HCT116 (cell line): ENCODE measurements around the gene ADAM8. TPM values are rescaled to one million over a fixed set of nuclear protein-coding genes. Genes with fewer than 3 reads are reported as not detected.

Source experiments
- ATAC-seq: fragments of 200-7000 bp; cut with Tn5 transposase; 2 replicates; pipeline ENCODE4 v1.9.1; 2020; ENCODE audit warnings: mild to moderate bottlenecking, moderate library complexity
- BruUV-seq: library from RNA; stranded (reverse); fragments of 400-500 nt; replicated peaks from 2 replicates; lab custom pipeline; 2021; lab: Mats Ljungman, UMichigan
- CTCF ChIA-PET: fragments of 300-600 bp; sonication (Branson Sonifier 250); formaldehyde crosslinking; loops from one replicate; lab custom pipeline; 2021; ENCODE audit warnings: antibody characterized with exemption; lab: Charles Lee
- POLR2A ChIA-PET: fragments of 300-600, 350-600 bp; sonication (Branson Sonifier 250); formaldehyde crosslinking; loops from one replicate; lab custom pipeline; 2021; ENCODE audit warnings: antibody characterized with exemption; lab: Charles Lee
- RAD21 ChIA-PET, 2 experiments: fragments of 300-600 bp; sonication (Branson Sonifier 250); formaldehyde crosslinking; loops; one replicate each; lab custom pipeline; 2023; ENCODE audit warnings: low total read pairs in 2 of 2; ENCODE audit not compliant: uncharacterized antibody in 2 of 2, unreplicated experiment in 2 of 2, low non-redundant PET in 1 of 2; lab: Charles Lee
- DNase-seq: peaks from one replicate; pipeline ENCODE4 v3.0.0-alpha.2; 2010; ENCODE audit warnings: low read depth, low spot score
- H2AFZ ChIP-seq: fragments of 200-600 bp; shearing (Covaris generic), sonication (generic); 2 replicates; pipeline ENCODE4 v1.6.1; 2017; ENCODE audit warnings: low read depth, mixed run types, mixed read lengths, antibody characterized with exemption, low read length; ENCODE audit not compliant: poor library complexity, severe bottlenecking
- H3K27ac ChIP-seq: 2 replicates; pipeline ENCODE4 v1.5.1; 2012; ENCODE audit warnings: low read depth, low read length
- H3K27me3 ChIP-seq: fragments of 200-600 bp; sonication (generic); 2 replicates; pipeline ENCODE4 v1.6.1; 2016; ENCODE audit warnings: mixed run types, low read length, mixed read lengths; ENCODE audit not compliant: insufficient read depth
- H3K36me3 ChIP-seq, 2 experiments: fragments of 200-500 bp in 1 of 2; fragments of 200-600 bp in 1 of 2; sonication (Bioruptor generic) in 1 of 2; sonication (generic) in 1 of 2; 2 replicates each; pipeline versions ENCODE4 v1.5.1 to v1.6.1; 2014 to 2016; ENCODE audit warnings: low read length in 2 of 2, inconsistent platforms in 1 of 2, mixed read lengths in 1 of 2, mixed run types in 1 of 2; ENCODE audit not compliant: insufficient read depth in 2 of 2, control insufficient read depth in 1 of 2
- H3K4me1 ChIP-seq, 2 experiments: fragments of 200-600 bp in 1 of 2; sonication (generic) in 1 of 2; 2 replicates each; pipeline versions ENCODE4 v1.5.1 to v1.6.1; 2012 to 2017; ENCODE audit warnings: low read length in 2 of 2, inconsistent platforms in 1 of 2, mild to moderate bottlenecking in 1 of 2, mixed read lengths in 1 of 2, mixed run types in 1 of 2, moderate library complexity in 1 of 2; ENCODE audit not compliant: insufficient read depth in 2 of 2, control insufficient read depth in 1 of 2
- H3K4me2 ChIP-seq: fragments of 200-600 bp; sonication (generic); 2 replicates; pipeline ENCODE4 v1.6.1; 2017; ENCODE audit warnings: mixed run types, low read length, mixed read lengths
- H3K4me3 ChIP-seq, 2 experiments: fragments of 200-600 bp in 1 of 2; sonication (generic) in 1 of 2; replicated peaks in 1 of 2; 2 replicates each; pipeline ENCODE4 v1.5.1; 2011 to 2016; ENCODE audit warnings: low read length in 2 of 2, control low read depth in 1 of 2, low read depth in 1 of 2, mild to moderate bottlenecking in 1 of 2, mixed read lengths in 1 of 2, mixed run types in 1 of 2
- H3K79me2 ChIP-seq: fragments of 200-600 bp; sonication (generic); 2 replicates; pipeline ENCODE4 v1.6.1; 2017; ENCODE audit warnings: mild to moderate bottlenecking, mixed run types, low read length, moderate library complexity, mixed read lengths; ENCODE audit not compliant: insufficient read depth
- H3K9ac ChIP-seq: fragments of 200-600 bp; sonication (generic); 2 replicates; pipeline ENCODE4 v1.6.1; 2016; ENCODE audit warnings: low read length, mixed read lengths
- H3K9me2 ChIP-seq: fragments of 200-600 bp; sonication (generic), shearing (Covaris generic); 2 replicates; pipeline ENCODE4 v1.6.1; 2017; ENCODE audit warnings: mixed run types, mild to moderate bottlenecking, moderate library complexity; ENCODE audit not compliant: insufficient read depth
- H3K9me3 ChIP-seq, 2 experiments: fragments of 200-500 bp in 1 of 2; fragments of 200-600 bp in 1 of 2; sonication (Bioruptor generic) in 1 of 2; sonication (generic) in 1 of 2; 2 replicates each; pipeline ENCODE4 v1.6.1; 2014 to 2017; ENCODE audit warnings: low read length in 2 of 2, mixed read lengths in 2 of 2, inconsistent platforms in 1 of 2, low read depth in 1 of 2, mild to moderate bottlenecking in 1 of 2, mixed run types in 1 of 2, moderate library complexity in 1 of 2; ENCODE audit not compliant: control insufficient read depth in 1 of 2, insufficient read depth in 1 of 2
- H4K20me1 ChIP-seq: fragments of 200-600 bp; sonication (generic), shearing (Covaris generic); 2 replicates; pipeline ENCODE4 v1.6.1; 2017; ENCODE audit warnings: mixed run types, mild to moderate bottlenecking, moderate library complexity; ENCODE audit not compliant: insufficient read depth
- CBX3 ChIP-seq: IDR thresholded peaks from 2 replicates; pipeline ENCODE4 v1.6.1; 2012; ENCODE audit warnings: low read depth
- CTCF ChIP-seq, 3 experiments: fragments of 200-600 bp in 1 of 3; sonication (generic) in 1 of 3; IDR thresholded peaks in 2 of 3; conservative IDR thresholded peaks in 1 of 3; 2 replicates each; pipeline ENCODE4 v1.5.1; 2012 to 2017; ENCODE audit warnings: low read depth in 2 of 3, low read length in 2 of 3, antibody characterized with exemption in 1 of 3, borderline replicate concordance in 1 of 3, control low read depth in 1 of 3, mild to moderate bottlenecking in 1 of 3, mixed read lengths in 1 of 3, mixed run types in 1 of 3, moderate library complexity in 1 of 3; ENCODE audit not compliant: insufficient read depth in 1 of 3
- EZH2 ChIP-seq: fragments of 200-600 bp; sonication (generic); IDR thresholded peaks from 2 replicates; pipeline ENCODE4 v1.6.1; 2017; ENCODE audit warnings: antibody characterized with exemption, mixed run types
- EZH2phosphoT487 ChIP-seq: fragments of 200-600 bp; IDR thresholded peaks from 2 replicates; pipeline ENCODE4 v1.6.1; 2018; ENCODE audit warnings: antibody characterized with exemption, borderline replicate concordance
- POLR2AphosphoS5 ChIP-seq: IDR thresholded peaks from 2 replicates; pipeline ENCODE4 v1.6.1; 2011; ENCODE audit warnings: mild to moderate bottlenecking, low read depth, low read length, moderate library complexity
- RAD21 ChIP-seq: IDR thresholded peaks from 2 replicates; pipeline ENCODE4 v1.6.1; 2012; ENCODE audit warnings: low read depth, mild to moderate bottlenecking
- SIN3A ChIP-seq: IDR thresholded peaks from 2 replicates; pipeline ENCODE4 v1.6.1; 2012; ENCODE audit warnings: low read depth
- SRF ChIP-seq: IDR thresholded peaks from 2 replicates; pipeline ENCODE4 v1.6.1; 2012; ENCODE audit warnings: low read depth
- intact Hi-C: fragments of 100-400 bp; cut with micrococcal nuclease; formaldehyde crosslinking; loops from 2 replicates; pipeline ENCODE4 v1.10.0; 2022
- total RNA-seq: library from RNA; stranded (reverse); gene quantifications from one replicate; pipeline ENCODE4 v1.2.1, GENCODE V29; 2021; ENCODE audit not compliant: unreplicated experiment
- TF ChIP-seq, protein P1 (sequence below): IDR thresholded peaks from 2 replicates; pipeline ENCODE4 v1.6.1; 2012
- TF ChIP-seq, protein P2 (sequence below): IDR thresholded peaks from 2 replicates; pipeline ENCODE4 v1.6.1; 2012

ADAM8 gene
- total RNA-seq, 1 experiment from 2014 or later = 4.1 TPM

DNA sequence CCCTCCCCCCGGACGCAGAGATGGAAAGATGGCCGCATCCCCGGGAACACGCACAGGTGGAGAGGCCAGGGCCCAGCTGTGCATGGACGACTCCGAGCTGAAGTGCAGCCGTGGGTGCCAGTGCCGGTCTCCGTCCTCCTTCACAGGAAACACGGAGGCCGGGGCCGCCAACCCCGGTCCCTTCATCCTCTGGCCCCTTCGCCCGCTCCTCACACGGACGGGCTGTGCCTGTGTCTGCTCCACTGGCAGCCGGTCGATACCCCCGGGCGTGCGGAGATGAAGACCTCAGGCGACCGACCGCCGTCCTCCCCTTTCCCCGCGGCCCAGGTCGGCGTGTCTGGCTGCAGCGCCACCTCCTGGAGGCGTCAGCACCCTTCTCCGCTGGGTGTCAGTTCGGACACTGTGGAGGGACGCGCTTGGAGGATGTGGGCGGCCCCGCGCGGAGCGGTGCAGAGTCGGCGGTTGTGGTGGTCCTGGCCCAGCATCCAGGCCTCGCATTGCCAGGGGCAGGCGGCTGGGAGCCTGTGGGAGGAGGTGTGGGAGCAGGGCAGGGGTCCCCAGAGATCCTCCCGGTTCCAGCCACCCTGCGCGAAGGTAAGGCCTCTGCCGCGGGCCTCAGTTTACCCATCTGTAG, 41.9 kb upstream of the ADAM8 start:
- Histone ChIP-seq H3K9me2 (no peaks in the 10 kb centered on the region), H3K36me3 (no peaks in the 10 kb centered on the region), H3K27ac (0 out of 2 replicates have a peak overlapping the region, but pooled peaks have one; percentile 48), H2AFZ (no peak overlapping the region), H3K4me3 (peak overlapping the region; percentile 44 to 50), H3K9ac (peak overlapping the region; percentile 48; the same call in 1 of the 2 replicates), H3K4me1 (no peaks in the 10 kb centered on the region; a peak in 1 of 4 replicates), H3K9me3 (no peaks in the 10 kb centered on the region), H3K27me3 (no peaks in the 10 kb centered on the region), H4K20me1 (no peaks in the 10 kb centered on the region), H3K4me2 (peak overlapping the region; percentile 69), H3K79me2 (no peaks in the 10 kb centered on the region)
- RAD21 ChIA-PET = no interaction called here
- intact Hi-C loops = no loop called here
- no peak for TF ChIP-seq SRF
- no peak for TF ChIP-seq EZH2phosphoT487
- TF ChIP-seq CBX3 = peak; percentile 61; the same call in 1 of the 2 replicates
- peak; percentile 59 for TF ChIP-seq RAD21
- peak; percentile 55 to 61 (median 61) for TF ChIP-seq CTCF (IDR thresholded peaks at IDR 0.05 in 2 of 3, conservative IDR thresholded peaks at IDR 0.05 in 1 of 3; ENCODE audit: borderline replicate concordance in 1 of 3, insufficient read depth in 1 of 3, low read depth in 2 of 3, low read length in 2 of 3)
- TF ChIP-seq POLR2AphosphoS5 = peak; percentile 36; the same call in 1 of the 2 replicates
- DNase-seq (no peak), ATAC-seq (peak; percentile 96)
- POLR2A ChIA-PET = no interaction called here
- BruUV-seq = no TSS peak
- CTCF ChIA-PET = interaction anchor here (0.8 kb wide), 1 partner anchor 11 kb away, joined by 6 read pairs; no protein-coding TSS in a partner anchor

GRCh38 chr10:133316732-133317131, 40.1 kb upstream of the ADAM8 start:
- 0 out of 4 replicates have a peak, but pooled peaks cover 0 to 3% of the 10 kb centered on the region in 2 experiments for H3K36me3 ChIP-seq
- H3K4me2 ChIP-seq = no peak overlapping the region
- H3K9me2 ChIP-seq = no peaks in the 10 kb centered on the region
- H3K27me3 ChIP-seq = no peaks in the 10 kb centered on the region
- no peak overlapping the region for H3K4me3 ChIP-seq
- intact Hi-C loops = no loop called here
- no peak overlapping the region for H3K27ac ChIP-seq
- DNase-seq = no peak
- no peak for TF ChIP-seq CTCF (IDR thresholded peaks at IDR 0.05 in 2 of 3, conservative IDR thresholded peaks at IDR 0.05 in 1 of 3; ENCODE audit: borderline replicate concordance in 1 of 3, insufficient read depth in 1 of 3, low read depth in 2 of 3, low read length in 2 of 3)
- TF ChIP-seq EZH2phosphoT487 = no peak
- TF ChIP-seq EZH2 = no peak
- TF ChIP-seq, protein P1, sequence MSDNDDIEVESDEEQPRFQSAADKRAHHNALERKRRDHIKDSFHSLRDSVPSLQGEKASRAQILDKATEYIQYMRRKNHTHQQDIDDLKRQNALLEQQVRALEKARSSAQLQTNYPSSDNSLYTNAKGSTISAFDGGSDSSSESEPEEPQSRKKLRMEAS = no peak
- TF ChIP-seq, protein P2, sequence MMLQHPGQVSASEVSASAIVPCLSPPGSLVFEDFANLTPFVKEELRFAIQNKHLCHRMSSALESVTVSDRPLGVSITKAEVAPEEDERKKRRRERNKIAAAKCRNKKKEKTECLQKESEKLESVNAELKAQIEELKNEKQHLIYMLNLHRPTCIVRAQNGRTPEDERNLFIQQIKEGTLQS = no peak
- TF ChIP-seq SRF = no peak
- no peak for TF ChIP-seq SIN3A
- ChIA-PET RAD21 (no interaction called here), POLR2A (no interaction called here), CTCF (no interaction called here)
- no peaks in the 10 kb centered on the region for H3K79me2 ChIP-seq
- no peak overlapping the region for H3K9ac ChIP-seq
- H2AFZ ChIP-seq = no peak overlapping the region
- no peaks in the 10 kb centered on the region for H4K20me1 ChIP-seq
- no peak for ATAC-seq
- no TSS peak for BruUV-seq
- H3K4me1 ChIP-seq = no peaks in the 10 kb centered on the region; a peak in 1 of 4 replicates
- no peaks in the 10 kb centered on the region for H3K9me3 ChIP-seq
